ENCODE results near the gene TMEM266. TPM values are rescaled to one million over a fixed set of nuclear protein-coding genes. Genes with fewer than 3 reads are reported as not detected.
A peak's percentile ranks its signal among the peaks of the same experiment; 100 is the strongest.

TMEM266 gene
- total RNA-seq, 2 donors from 2014 or later: 0.20 TPM; not detected in 1

DNA sequence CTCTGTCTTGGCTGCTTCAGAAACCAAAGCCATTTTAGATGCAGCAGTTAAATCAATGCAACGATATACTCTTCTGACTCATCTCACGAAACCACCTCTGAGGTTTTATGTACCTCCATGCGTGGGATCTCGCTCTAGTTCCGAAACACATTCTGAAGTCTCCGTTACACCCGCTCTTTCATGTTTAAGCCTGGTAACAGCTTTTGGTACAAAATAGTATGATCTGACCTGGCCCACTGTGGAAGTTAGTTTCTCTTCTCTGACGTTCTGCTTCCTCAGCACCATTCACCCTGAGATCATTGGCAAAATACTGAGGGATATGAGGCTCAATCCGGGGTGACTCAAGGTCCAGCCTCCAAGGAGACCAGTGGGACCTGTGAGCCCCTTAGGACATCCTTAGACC is 121.9 kb downstream of the TMEM266 start:
- no peaks in the 10 kb centered on the region for H3K36me3 ChIP-seq
- H3K27me3 ChIP-seq: no peaks in the 10 kb centered on the region
- H3K27ac ChIP-seq: no peak overlapping the region
- no peak overlapping the region for H3K4me3 ChIP-seq
- TF ChIP-seq, protein P1, sequence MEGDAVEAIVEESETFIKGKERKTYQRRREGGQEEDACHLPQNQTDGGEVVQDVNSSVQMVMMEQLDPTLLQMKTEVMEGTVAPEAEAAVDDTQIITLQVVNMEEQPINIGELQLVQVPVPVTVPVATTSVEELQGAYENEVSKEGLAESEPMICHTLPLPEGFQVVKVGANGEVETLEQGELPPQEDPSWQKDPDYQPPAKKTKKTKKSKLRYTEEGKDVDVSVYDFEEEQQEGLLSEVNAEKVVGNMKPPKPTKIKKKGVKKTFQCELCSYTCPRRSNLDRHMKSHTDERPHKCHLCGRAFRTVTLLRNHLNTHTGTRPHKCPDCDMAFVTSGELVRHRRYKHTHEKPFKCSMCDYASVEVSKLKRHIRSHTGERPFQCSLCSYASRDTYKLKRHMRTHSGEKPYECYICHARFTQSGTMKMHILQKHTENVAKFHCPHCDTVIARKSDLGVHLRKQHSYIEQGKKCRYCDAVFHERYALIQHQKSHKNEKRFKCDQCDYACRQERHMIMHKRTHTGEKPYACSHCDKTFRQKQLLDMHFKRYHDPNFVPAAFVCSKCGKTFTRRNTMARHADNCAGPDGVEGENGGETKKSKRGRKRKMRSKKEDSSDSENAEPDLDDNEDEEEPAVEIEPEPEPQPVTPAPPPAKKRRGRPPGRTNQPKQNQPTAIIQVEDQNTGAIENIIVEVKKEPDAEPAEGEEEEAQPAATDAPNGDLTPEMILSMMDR (IDR thresholded peaks at IDR 0.05): no peak
- no peak for DNase-seq (ENCODE audit: low spot score)
- no peaks in the 10 kb centered on the region for H3K9me3 ChIP-seq
- peaks cover 0 to 11% of the 10 kb centered on the region in 2 donors for H3K4me1 ChIP-seq

DNA sequence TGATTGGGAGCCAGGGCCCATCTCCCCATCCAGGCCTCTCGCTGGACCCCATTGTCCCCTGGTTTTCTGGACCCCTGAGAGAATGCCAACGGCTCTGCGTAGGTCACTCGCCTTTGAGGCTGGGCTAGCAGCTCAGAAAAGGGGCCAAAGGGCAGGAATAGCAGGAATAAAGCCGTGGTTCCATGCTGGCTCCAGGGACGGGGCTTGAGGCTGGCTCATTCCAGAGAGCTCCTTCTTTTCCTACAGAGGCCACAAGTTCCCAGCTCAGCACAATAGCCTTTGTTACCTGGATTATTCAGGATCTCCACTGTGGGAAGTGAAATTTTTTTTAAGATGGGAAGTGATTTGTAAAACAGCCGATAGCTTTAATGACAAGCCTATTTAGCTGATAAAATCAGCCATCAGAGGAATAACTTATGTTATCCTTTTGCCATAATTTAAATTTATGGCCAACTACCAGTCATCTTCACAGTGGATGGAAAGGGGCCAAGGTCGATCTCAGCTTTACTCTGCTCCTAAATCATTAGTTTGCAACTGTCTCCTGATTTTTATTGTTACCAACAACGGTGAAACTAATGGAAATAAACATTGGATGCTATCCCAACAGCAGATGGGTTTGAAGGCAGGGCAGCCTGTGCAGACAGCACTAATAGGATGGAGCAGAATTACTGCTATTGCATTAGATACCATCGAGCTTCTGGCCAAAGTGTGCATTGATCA is 124.3 kb downstream of the TMEM266 start:
- Histone ChIP-seq H3K9me3 (no peaks in the 10 kb centered on the region), H3K27me3 (no peaks in the 10 kb centered on the region), H3K27ac (no peak overlapping the region), H3K4me1 (no peaks in the 10 kb centered on the region), H3K4me3 (no peak overlapping the region), H3K36me3 (no peaks in the 10 kb centered on the region)
- no peak for DNase-seq (ENCODE audit: low spot score)
- TF ChIP-seq, protein P1 (IDR thresholded peaks at IDR 0.05): no peak

DNA sequence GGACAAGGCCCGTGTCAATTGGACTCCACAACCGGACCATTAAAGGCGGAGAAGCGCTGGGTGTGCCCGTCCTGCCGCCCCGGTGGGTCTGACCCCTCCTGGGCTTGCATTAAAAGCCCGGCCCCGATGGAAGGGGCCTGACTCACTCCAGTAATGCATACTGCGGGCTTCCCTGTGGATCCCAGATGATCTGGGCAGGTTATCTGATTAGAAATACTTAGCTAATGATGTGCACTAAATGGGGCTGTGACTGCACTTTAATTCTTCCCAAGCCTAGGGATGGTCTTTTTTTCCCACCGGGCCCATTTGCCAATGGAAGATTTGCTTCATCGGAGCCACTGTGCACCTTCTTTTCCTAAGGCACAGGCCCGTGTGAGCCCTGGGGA is 124.9 kb downstream of the TMEM266 start:
- no peak for DNase-seq (ENCODE audit: low spot score)
- H3K4me1 ChIP-seq: no peaks in the 10 kb centered on the region
- no peaks in the 10 kb centered on the region for H3K9me3 ChIP-seq
- no peaks in the 10 kb centered on the region for H3K27me3 ChIP-seq
- H3K4me3 ChIP-seq: no peak overlapping the region
- no peak overlapping the region for H3K27ac ChIP-seq
- TF ChIP-seq, protein P1 (IDR thresholded peaks at IDR 0.05): no peak
- no peaks in the 10 kb centered on the region for H3K36me3 ChIP-seq

DNA sequence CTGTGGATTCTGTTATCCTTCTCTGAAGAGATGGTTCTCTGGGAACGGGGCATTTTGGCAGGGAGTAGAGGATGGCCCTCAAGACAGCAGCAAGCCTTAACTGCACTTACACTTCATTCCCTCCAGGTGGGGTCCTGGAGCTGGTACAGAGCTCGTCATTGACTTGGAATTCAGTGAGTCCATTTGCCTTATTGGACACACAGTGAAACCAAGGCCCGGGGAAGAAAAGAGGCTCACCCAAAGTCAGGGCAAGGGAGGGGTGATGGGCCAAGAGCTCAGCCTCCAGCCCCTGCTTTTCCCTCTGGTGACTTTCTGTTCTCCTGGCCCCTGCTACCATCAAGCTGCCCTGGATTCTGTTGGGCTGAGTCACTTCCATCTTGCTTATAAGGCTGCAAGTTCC is 125.9 kb downstream of the TMEM266 start:
- no peak overlapping the region for H3K4me3 ChIP-seq
- no peak overlapping the region for H3K27ac ChIP-seq
- TF ChIP-seq, protein P1 (IDR thresholded peaks at IDR 0.05): peak; percentile 32 to 49
- H3K27me3 ChIP-seq: no peaks in the 10 kb centered on the region
- no peaks in the 10 kb centered on the region for H3K36me3 ChIP-seq
- DNase-seq (ENCODE audit: low spot score): no peak
- H3K4me1 ChIP-seq: peaks cover 0 to 5% of the 10 kb centered on the region in 2 donors
- no peaks in the 10 kb centered on the region for H3K9me3 ChIP-seq

DNA sequence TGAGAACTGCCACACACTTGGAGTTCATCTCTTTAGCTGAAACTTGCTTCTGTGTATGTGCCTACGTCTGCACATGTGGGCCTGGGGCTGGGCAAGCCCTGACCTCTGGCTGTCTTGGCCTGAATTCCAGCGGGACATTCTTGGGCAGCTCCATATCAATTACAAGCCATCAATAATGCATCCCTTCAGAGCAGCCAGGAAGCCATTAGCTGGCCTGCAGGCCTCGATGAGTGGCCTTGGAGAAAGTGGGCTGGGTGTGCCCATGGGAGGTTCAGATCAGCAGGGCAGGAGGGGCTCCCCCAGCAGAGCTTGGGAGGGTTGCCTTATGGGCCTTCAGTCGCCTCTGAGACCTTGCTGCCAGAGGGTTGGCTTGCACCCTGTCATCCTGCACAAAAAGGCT is 127.4 kb downstream of the TMEM266 start:
- Histone ChIP-seq H3K4me3 (no peak overlapping the region), H3K27me3 (no peaks in the 10 kb centered on the region)
- TF ChIP-seq, protein P1 (IDR thresholded peaks at IDR 0.05): no peak

DNA sequence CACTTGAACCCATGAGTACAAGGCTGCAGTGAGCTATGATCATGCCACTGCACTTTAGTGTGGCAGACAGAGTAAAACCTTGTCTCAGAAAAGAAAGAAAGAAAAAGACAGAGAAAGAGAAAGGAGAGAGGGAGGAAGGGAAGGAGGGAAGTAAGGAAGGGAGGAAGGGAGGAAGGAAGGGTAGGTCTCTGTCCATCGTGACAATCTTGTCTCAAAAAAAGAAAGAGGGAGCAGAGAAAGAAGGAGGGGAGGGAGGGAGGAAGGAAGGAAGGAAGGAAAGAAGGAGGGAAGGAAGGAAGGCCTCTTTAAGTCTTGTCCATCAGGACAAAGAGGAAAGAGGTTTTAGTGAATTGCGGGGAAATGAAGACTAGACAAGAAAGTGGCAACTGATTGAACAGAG is 129.3 kb downstream of the TMEM266 start:
- no peak for DNase-seq (ENCODE audit: low spot score)
- Histone ChIP-seq H3K36me3 (no peaks in the 10 kb centered on the region), H3K4me1 (peaks cover 0 to 16% of the 10 kb centered on the region in 2 donors), H3K27ac (no peak overlapping the region), H3K27me3 (no peaks in the 10 kb centered on the region), H3K4me3 (no peak overlapping the region), H3K9me3 (no peaks in the 10 kb centered on the region)
- TF ChIP-seq, protein P1 (IDR thresholded peaks at IDR 0.05): no peak

More for the DNA sequence above, 127.4 kb downstream of the TMEM266 start:
- Histone ChIP-seq H3K4me1 (peaks cover 0 to 16% of the 10 kb centered on the region in 2 donors), H3K9me3 (no peaks in the 10 kb centered on the region), H3K36me3 (no peaks in the 10 kb centered on the region), H3K27ac (no peak overlapping the region)
- no peak for DNase-seq (ENCODE audit: low spot score)

Measured in right atrium auricular region (tissue), 2 donors.